Gastroesophageal sphincter (tissue), 4 donors: ENCODE data around the gene OCA2. TPM values are rescaled to one million over a fixed set of nuclear protein-coding genes. Genes with fewer than 3 reads are reported as not detected.

Experiments used
- ATAC-seq: fragments of 150-250 bp; one replicate; pipeline ENCODE4 v1.9.1; 2016; ENCODE audit warnings: mild to moderate bottlenecking, moderate library complexity
- H3K27ac ChIP-seq, 4 donors: fragments of 200-600 bp; sonication (generic) in 3 of 4; 1 replicate in 3 of 4; 2 replicates in 1 of 4; pipeline ENCODE4 v1.5.1; 2016 to 2019
- H3K27me3 ChIP-seq: fragments of 200-600 bp; sonication (generic); one replicate; pipeline ENCODE4 v1.5.1; 2019
- H3K36me3 ChIP-seq, 2 donors: fragments of 200-600 bp; sonication (generic); one replicate each; pipeline ENCODE4 v1.5.1; 2019; ENCODE audit warnings: control low read depth in 1 of 2
- H3K4me1 ChIP-seq, 3 donors: fragments of 200-600 bp; sonication (generic); 1 replicate in 2 of 3; 2 replicates in 1 of 3; pipeline ENCODE4 v1.5.1; 2016 to 2019; ENCODE audit warnings: control low read depth in 2 of 3
- H3K4me3 ChIP-seq, 2 donors: fragments of 200-600 bp; sonication (generic); one replicate each; pipeline ENCODE4 v1.5.1; 2019; ENCODE audit warnings: mild to moderate bottlenecking in 1 of 2, moderate library complexity in 1 of 2
- H3K9me3 ChIP-seq, 3 donors: fragments of 200-600 bp; sonication (generic); one replicate each; pipeline ENCODE4 v1.5.1; 2017 to 2019; ENCODE audit warnings: control low read depth in 2 of 3
- EP300 ChIP-seq: sonication (generic); formaldehyde crosslinking; IDR thresholded peaks from one replicate; pipeline ENCODE4 v1.6.1; 2017; ENCODE audit warnings: antibody characterized with exemption, mild to moderate bottlenecking
- POLR2A ChIP-seq, 2 donors: fragments of 450-650 bp; IDR thresholded peaks; one replicate each; pipeline ENCODE4 v1.6.1; 2017; ENCODE audit warnings: antibody characterized with exemption in 2 of 2, mild to moderate bottlenecking in 2 of 2, moderate library complexity in 1 of 2
- POLR2AphosphoS5 ChIP-seq: sonication (generic); formaldehyde crosslinking; IDR thresholded peaks from one replicate; pipeline ENCODE4 v1.6.1; 2017; ENCODE audit warnings: antibody characterized with exemption
- WGBS, 2 donors: methylation state at CpG; one replicate each; pipeline ENCODE4 v1.1.5; 2018; ENCODE audit warnings: low coverage in 1 of 2; 5-methylcytosine and 5-hydroxymethylcytosine counted together
- total RNA-seq, 4 donors: library from RNA; depleted of rRNA; stranded (reverse); fragments of >200 nt; gene quantifications; one replicate each; pipeline ENCODE4 v1.1.0, GENCODE V29; 2016
- TF ChIP-seq, protein P1 (sequence below), 4 experiments: fragments of 200-600 bp in 2 of 4; fragments of 450-650 bp in 2 of 4; sonication (generic) in 1 of 4; IDR thresholded peaks; one replicate each; pipeline ENCODE4 v1.5.1; 2017 to 2019; ENCODE audit warnings: antibody characterized with exemption in 4 of 4, mild to moderate bottlenecking in 2 of 4, moderate library complexity in 2 of 4

OCA2 gene
- total RNA-seq, 4 donors from 2014 or later, result 0.40 to 2.0 (median 1.1) TPM; not detected in 1

DNA sequence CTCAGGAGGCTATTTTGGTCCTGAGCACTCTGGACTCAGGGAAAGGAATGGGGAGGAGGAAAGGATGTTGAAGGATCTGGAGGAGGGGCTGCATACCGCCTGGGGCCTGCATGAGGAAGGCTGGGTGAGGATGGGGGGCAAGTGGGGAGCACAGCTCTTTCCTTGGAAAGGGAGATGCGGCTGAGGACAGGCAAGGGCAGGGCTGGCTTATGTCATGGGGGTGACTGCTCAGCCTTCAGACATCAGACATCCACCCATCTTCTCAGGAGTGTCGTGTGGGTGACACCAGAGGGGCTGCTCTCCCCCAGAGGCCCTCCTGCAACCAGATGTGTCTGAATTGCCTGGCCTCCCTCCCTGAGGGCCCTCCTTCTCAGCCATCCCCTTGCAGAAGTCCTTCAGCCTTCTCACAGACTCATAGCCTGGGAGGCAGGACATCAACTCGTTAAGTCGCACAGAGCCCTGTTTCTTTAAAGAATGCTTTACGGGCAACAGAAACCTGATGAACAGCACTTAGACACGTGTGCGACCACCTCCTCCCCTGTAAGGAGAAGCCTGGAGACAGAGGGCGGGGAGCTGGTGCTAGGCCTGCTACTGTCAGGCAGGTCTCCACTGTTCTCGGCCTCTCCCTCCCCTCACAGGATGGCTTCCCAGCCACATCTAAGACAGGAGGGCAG is 252.3 kb downstream of the OCA2 start:
- no peak for ATAC-seq
- TF ChIP-seq EP300 (no peak), POLR2A (IDR thresholded peaks at IDR 0.05) (no peak), POLR2AphosphoS5 (no peak)
- TF ChIP-seq, protein P1, sequence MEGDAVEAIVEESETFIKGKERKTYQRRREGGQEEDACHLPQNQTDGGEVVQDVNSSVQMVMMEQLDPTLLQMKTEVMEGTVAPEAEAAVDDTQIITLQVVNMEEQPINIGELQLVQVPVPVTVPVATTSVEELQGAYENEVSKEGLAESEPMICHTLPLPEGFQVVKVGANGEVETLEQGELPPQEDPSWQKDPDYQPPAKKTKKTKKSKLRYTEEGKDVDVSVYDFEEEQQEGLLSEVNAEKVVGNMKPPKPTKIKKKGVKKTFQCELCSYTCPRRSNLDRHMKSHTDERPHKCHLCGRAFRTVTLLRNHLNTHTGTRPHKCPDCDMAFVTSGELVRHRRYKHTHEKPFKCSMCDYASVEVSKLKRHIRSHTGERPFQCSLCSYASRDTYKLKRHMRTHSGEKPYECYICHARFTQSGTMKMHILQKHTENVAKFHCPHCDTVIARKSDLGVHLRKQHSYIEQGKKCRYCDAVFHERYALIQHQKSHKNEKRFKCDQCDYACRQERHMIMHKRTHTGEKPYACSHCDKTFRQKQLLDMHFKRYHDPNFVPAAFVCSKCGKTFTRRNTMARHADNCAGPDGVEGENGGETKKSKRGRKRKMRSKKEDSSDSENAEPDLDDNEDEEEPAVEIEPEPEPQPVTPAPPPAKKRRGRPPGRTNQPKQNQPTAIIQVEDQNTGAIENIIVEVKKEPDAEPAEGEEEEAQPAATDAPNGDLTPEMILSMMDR (IDR thresholded peaks at IDR 0.05), result no peak
- H3K4me3 ChIP-seq, result no peak overlapping the region
- no peaks in the 10 kb centered on the region for H3K4me1 ChIP-seq
- H3K27ac ChIP-seq, result no peak overlapping the region
- no peaks in the 10 kb centered on the region for H3K36me3 ChIP-seq
- H3K27me3 ChIP-seq, result no peaks in the 10 kb centered on the region
- WGBS, 2 donors, result 100% methylated on average over 2 of the region's 10 CpGs; no CpG with 5 or more reads in 1 of the 2 donors
- H3K9me3 ChIP-seq, result peaks cover 0 to 14% (median 0%) of the 10 kb centered on the region in 3 donors

DNA sequence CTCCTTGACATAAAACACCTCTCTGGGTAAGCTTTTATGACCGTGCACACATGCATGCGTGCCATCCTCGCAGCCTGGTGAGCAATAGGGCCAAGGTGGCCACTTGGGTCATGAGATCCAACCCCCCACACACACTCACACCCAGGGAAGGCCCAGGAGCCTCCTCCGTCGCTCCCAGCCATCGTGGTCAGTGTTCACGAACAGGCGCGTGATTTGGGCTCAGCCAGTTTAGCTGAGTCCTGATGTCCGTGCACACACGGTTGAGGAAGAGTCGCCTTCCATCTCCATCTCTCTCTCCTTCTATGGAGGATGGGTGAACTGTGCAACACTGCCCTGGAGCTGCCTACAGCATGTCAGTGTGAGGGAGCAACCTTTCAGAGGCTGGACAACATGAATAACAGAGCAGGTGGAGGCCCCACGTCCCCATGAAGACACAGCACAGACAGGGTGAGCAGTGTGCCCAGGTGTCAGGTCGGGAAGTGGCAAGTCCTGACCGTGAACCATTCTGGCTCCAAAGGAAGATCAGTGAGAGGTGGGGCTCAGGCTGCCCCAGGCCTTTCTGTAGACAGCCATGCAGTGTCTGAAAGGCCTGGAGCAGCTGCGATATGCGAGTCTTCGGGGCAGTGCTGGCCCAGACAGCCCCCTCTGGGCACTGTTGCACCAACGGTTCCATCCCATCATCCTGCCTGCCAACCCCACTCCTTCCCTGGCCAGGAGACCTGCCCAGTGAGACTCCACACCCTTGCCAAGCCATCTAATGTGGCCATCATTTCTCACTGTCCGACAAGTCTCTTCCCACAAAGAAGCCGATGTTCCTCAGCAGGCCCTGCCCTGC is 253.4 kb downstream of the OCA2 start:
- Histone ChIP-seq H3K9me3 (peaks cover 0 to 14% (median 0%) of the 10 kb centered on the region in 3 donors), H3K36me3 (no peaks in the 10 kb centered on the region), H3K27ac (no peak overlapping the region), H3K4me1 (no peaks in the 10 kb centered on the region), H3K27me3 (no peaks in the 10 kb centered on the region), H3K4me3 (no peak overlapping the region)
- 84 to 88% methylated on average over 5 to 6 of the region's 21 CpGs for WGBS, 2 donors
- TF ChIP-seq EP300 (no peak), POLR2AphosphoS5 (no peak), POLR2A (IDR thresholded peaks at IDR 0.05) (no peak)
- TF ChIP-seq, protein P1 (IDR thresholded peaks at IDR 0.05), result no peak
- no peak for ATAC-seq

DNA sequence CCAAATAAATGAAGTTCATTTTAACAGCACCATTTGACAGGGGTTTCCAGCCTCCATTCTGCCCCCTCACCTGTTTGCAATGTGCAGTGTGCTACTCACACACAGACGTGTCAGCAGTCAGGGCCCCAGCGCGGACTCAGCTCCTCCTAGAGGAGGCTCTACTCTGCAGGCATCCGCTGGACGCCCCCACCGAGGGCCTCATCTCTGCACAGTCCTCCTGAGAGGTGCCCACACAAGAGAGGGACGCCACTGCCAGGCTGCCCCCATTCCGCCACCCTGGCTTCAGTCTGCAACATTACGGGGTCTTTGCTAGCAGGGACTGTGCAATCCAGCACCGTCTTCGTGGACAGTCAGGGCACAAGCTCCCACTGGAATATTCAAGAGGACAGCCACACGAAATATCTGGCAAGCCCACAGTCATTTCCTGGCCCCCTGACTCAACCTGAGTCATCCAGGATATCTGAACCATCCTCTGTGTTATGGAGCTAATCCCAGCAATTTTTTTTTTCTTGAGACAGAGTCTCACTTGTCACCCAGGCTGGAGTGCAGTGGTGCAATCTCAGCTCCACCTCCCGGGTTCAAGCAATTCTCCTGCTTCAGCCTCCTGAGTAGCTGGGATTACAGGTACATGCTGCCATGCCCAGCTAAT is 255.0 kb downstream of the OCA2 start:
- Histone ChIP-seq H3K9me3 (peaks cover 0 to 14% (median 0%) of the 10 kb centered on the region in 3 donors), H3K4me1 (no peaks in the 10 kb centered on the region), H3K4me3 (no peak overlapping the region), H3K27me3 (no peaks in the 10 kb centered on the region), H3K27ac (no peak overlapping the region), H3K36me3 (no peaks in the 10 kb centered on the region)
- TF ChIP-seq POLR2AphosphoS5 (no peak), EP300 (no peak), POLR2A (IDR thresholded peaks at IDR 0.05) (no peak)
- TF ChIP-seq, protein P1 (IDR thresholded peaks at IDR 0.05), result no peak
- 52 to 79% methylated on average over 2 to 6 of the region's 13 CpGs for WGBS, 2 donors
- ATAC-seq, result no peak

DNA sequence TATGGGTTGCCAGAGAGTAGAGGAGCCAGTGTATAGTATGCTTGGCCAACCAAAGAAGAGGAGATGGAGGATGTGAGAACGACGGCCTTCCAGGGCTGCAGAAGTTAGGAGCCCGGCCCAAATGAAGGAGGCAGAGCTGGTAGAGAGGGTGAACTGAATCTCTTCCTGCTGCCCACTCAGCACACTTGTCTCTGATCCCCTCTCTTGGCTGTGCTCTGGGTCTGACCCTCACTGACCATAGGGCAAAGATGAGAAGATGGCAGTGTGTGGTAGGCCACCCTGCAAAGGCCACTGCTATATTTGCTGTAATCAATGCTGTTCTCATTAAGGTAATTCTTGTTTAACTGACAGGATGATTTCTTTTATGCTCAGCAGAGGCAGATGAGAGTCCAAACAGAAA is 256.0 kb downstream of the OCA2 start:
- WGBS, 2 donors, result 95 to 100% methylated on average over 2 to 3 of the region's 3 CpGs
- Histone ChIP-seq H3K27me3 (no peaks in the 10 kb centered on the region), H3K4me1 (no peaks in the 10 kb centered on the region), H3K4me3 (no peak overlapping the region), H3K9me3 (peaks cover 0 to 4% (median 0%) of the 10 kb centered on the region in 3 donors), H3K36me3 (no peaks in the 10 kb centered on the region), H3K27ac (no peak overlapping the region)
- TF ChIP-seq POLR2AphosphoS5, result no peak
- TF ChIP-seq POLR2A (IDR thresholded peaks at IDR 0.05), result no peak
- TF ChIP-seq EP300, result no peak
- TF ChIP-seq, protein P1 (IDR thresholded peaks at IDR 0.05), result no peak
- no peak for ATAC-seq
